Body of pancreas (tissue), 4 donors: Measurements from ENCODE around the gene MBD3.

Experiments
- CTCF ChIP-seq, 7 experiments: fragments of 450-650 bp in 4 of 7; fragments of 200-600 bp in 3 of 7; sonication (generic) in 3 of 7; IDR thresholded peaks; one replicate each; pipeline ENCODE4 v1.5.1; 2016 to 2019; ENCODE audit warnings: antibody characterized with exemption in 7 of 7
- POLR2A ChIP-seq, 3 donors: fragments of 450-650 bp; IDR thresholded peaks; one replicate each; pipeline ENCODE4 v1.6.1; 2016; ENCODE audit warnings: antibody characterized with exemption in 3 of 3, mild to moderate bottlenecking in 2 of 3

- TF ChIP-seq CTCF (IDR thresholded peaks at IDR 0.05): no peak
- TF ChIP-seq POLR2A (IDR thresholded peaks at IDR 0.05): no peak
These were observed 33.8 kb upstream of the MBD3 start for GRCh38 chr19:1626417-1627010.
